DOHH2 (cell line): ENCODE measurements around the gene SEM1.

Experiments used
- H3F3A ChIP-seq: fragments of 200-600 bp; sonication (generic), shearing (Covaris generic); 2 replicates; pipeline ENCODE4 v1.6.0; 2016; ENCODE audit warnings: antibody characterized with exemption, mild to moderate bottlenecking; ENCODE audit not compliant: control insufficient read depth, insufficient read depth
- H3K27ac ChIP-seq: fragments of 200-600 bp; sonication (generic); 2 replicates; pipeline ENCODE4 v1.5.1; 2014; ENCODE audit warnings: low read depth, mild to moderate bottlenecking, low read length, moderate library complexity
- H3K27me3 ChIP-seq: fragments of 200-600 bp; sonication (generic); 2 replicates; pipeline ENCODE4 v1.6.1; 2014; ENCODE audit warnings: mild to moderate bottlenecking, low read length, mixed read lengths; ENCODE audit not compliant: control insufficient read depth
- H3K36me3 ChIP-seq: fragments of 200-600 bp; sonication (generic); 2 replicates; pipeline ENCODE4 v1.6.1; 2014; ENCODE audit warnings: mild to moderate bottlenecking, low read length, moderate library complexity, mixed read lengths; ENCODE audit not compliant: control insufficient read depth
- H3K4me1 ChIP-seq: fragments of 200-600 bp; sonication (generic); 2 replicates; pipeline ENCODE4 v1.6.1; 2014; ENCODE audit warnings: mild to moderate bottlenecking, low read length, mixed read lengths; ENCODE audit not compliant: control insufficient read depth
- H3K4me2 ChIP-seq: fragments of 200-600 bp; sonication (generic); 2 replicates; pipeline ENCODE4 v1.6.0; 2014; ENCODE audit warnings: mild to moderate bottlenecking, low read length, moderate library complexity
- H3K4me3 ChIP-seq: fragments of 200-600 bp; sonication (generic); 2 replicates; pipeline ENCODE4 v1.5.1; 2014; ENCODE audit warnings: mild to moderate bottlenecking, low read length, mixed read lengths
- H3K79me2 ChIP-seq: fragments of 200-600 bp; sonication (generic); 2 replicates; pipeline ENCODE4 v1.6.1; 2014; ENCODE audit warnings: mild to moderate bottlenecking, low read length, mixed read lengths; ENCODE audit not compliant: control insufficient read depth
- H3K9me2 ChIP-seq: fragments of 200-600 bp; sonication (generic); replicated peaks from 2 replicates; pipeline ENCODE4 v1.6.1; 2014; ENCODE audit warnings: mild to moderate bottlenecking, low read length, mixed read lengths; ENCODE audit not compliant: control insufficient read depth
- H3K9me3 ChIP-seq: fragments of 200-600 bp; sonication (generic); 2 replicates; pipeline ENCODE4 v1.6.1; 2014; ENCODE audit warnings: antibody characterized with exemption, low read length, mixed read lengths; ENCODE audit not compliant: control insufficient read depth, insufficient read depth
- H4K20me1 ChIP-seq: fragments of 200-600 bp; sonication (generic); 2 replicates; pipeline ENCODE4 v1.6.0; 2014; ENCODE audit warnings: low read depth, mild to moderate bottlenecking, antibody characterized with exemption, low read length, moderate library complexity; ENCODE audit not compliant: control insufficient read depth, insufficient read depth
- CTCF ChIP-seq: fragments of 200-600 bp; sonication (generic); IDR thresholded peaks from one replicate; pipeline ENCODE4 v1.5.1; 2014; ENCODE audit warnings: antibody characterized with exemption, mild to moderate bottlenecking, low read depth, low read length; ENCODE audit not compliant: poor library complexity, severe bottlenecking
- EZH2phosphoT487 ChIP-seq: fragments of 200-600 bp; sonication (generic); IDR thresholded peaks from 2 replicates; pipeline ENCODE4 v1.6.1; 2017; ENCODE audit warnings: borderline replicate concordance, mild to moderate bottlenecking, antibody characterized with exemption, low read length, moderate library complexity, mixed read lengths

Gene SEM1

GRCh38 chr7:96679886-96680285 is 29.8 kb downstream of the SEM1 start:
- Histone ChIP-seq H3K9me2 (no peaks in the 10 kb centered on the region), H3K27me3 (no peaks in the 10 kb centered on the region), H3K4me1 (no peaks in the 10 kb centered on the region), H3K9me3 (0 out of 2 replicates have a peak, but pooled peaks cover 3% of the 10 kb centered on the region), H3K27ac (no peak overlapping the region), H3K36me3 (peaks cover 11% of the 10 kb centered on the region), H3F3A (no peaks in the 10 kb centered on the region), H4K20me1 (no peaks in the 10 kb centered on the region), H3K4me2 (no peak overlapping the region), H3K4me3 (no peak overlapping the region), H3K79me2 (peaks cover 5% of the 10 kb centered on the region; the same call in 1 of the 2 replicates)
- no peak for TF ChIP-seq CTCF
- TF ChIP-seq EZH2phosphoT487, result no peak

- H3K4me2 ChIP-seq, result no peak overlapping the region
- H3F3A ChIP-seq, result no peaks in the 10 kb centered on the region
- TF ChIP-seq EZH2phosphoT487 (no peak), CTCF (no peak)
- H3K36me3 ChIP-seq, result no peaks in the 10 kb centered on the region
- H4K20me1 ChIP-seq, result no peaks in the 10 kb centered on the region
- no peaks in the 10 kb centered on the region for H3K27me3 ChIP-seq
- no peaks in the 10 kb centered on the region for H3K9me3 ChIP-seq
- H3K9me2 ChIP-seq, result no peaks in the 10 kb centered on the region
- no peak overlapping the region for H3K27ac ChIP-seq
- H3K4me1 ChIP-seq, result no peaks in the 10 kb centered on the region
- H3K4me3 ChIP-seq, result no peak overlapping the region
- H3K79me2 ChIP-seq, result peaks cover 3% of the 10 kb centered on the region; the same call in 1 of the 2 replicates
Measured at GRCh38 chr7:96676919-96677318, 32.7 kb downstream of the SEM1 start.

GRCh38 chr7:96675548-96675947 is 34.1 kb downstream of the SEM1 start:
- no peak overlapping the region for H3K4me3 ChIP-seq
- H3K9me2 ChIP-seq, result no peaks in the 10 kb centered on the region
- H3K79me2 ChIP-seq, result peaks cover 3% of the 10 kb centered on the region; the same call in 1 of the 2 replicates
- H3K9me3 ChIP-seq, result no peaks in the 10 kb centered on the region
- no peak overlapping the region for H3K4me2 ChIP-seq
- no peak for TF ChIP-seq EZH2phosphoT487
- no peak for TF ChIP-seq CTCF
- H3K36me3 ChIP-seq, result peaks cover 5% of the 10 kb centered on the region; the same call in 1 of the 2 replicates
- H3K4me1 ChIP-seq, result no peaks in the 10 kb centered on the region
- no peak overlapping the region for H3K27ac ChIP-seq
- H3K27me3 ChIP-seq, result no peaks in the 10 kb centered on the region
- H3F3A ChIP-seq, result no peaks in the 10 kb centered on the region
- H4K20me1 ChIP-seq, result no peaks in the 10 kb centered on the region

GRCh38 chr7:96674565-96674964 is 35.1 kb downstream of the SEM1 start:
- Histone ChIP-seq H3K27me3 (no peaks in the 10 kb centered on the region), H3K4me3 (no peak overlapping the region), H3K79me2 (no peaks in the 10 kb centered on the region), H3F3A (no peaks in the 10 kb centered on the region), H3K36me3 (peaks cover 5% of the 10 kb centered on the region; the same call in 1 of the 2 replicates), H3K27ac (no peak overlapping the region), H3K4me2 (no peak overlapping the region), H4K20me1 (no peaks in the 10 kb centered on the region), H3K9me2 (no peaks in the 10 kb centered on the region), H3K4me1 (no peaks in the 10 kb centered on the region), H3K9me3 (no peaks in the 10 kb centered on the region)
- TF ChIP-seq EZH2phosphoT487 (no peak), CTCF (no peak)
